H9 (cell line): Measurements from ENCODE around the gene RRP9. TPM values are rescaled to one million over a fixed set of nuclear protein-coding genes. Genes with fewer than 3 reads are reported as not detected.

ENCODE experiments used
- DNase-seq: peaks from one replicate; pipeline ENCODE4 v3.0.0-alpha.2; 2017
- H2AFZ ChIP-seq: one replicate; pipeline ENCODE4 v1.6.1; 2013; ENCODE audit warnings: mild to moderate bottlenecking, low read length, control low read depth, moderate library complexity
- H2AK5ac ChIP-seq: 2 replicates; pipeline ENCODE4 v1.6.1; 2013; ENCODE audit warnings: low read length, control low read depth, mixed read lengths; ENCODE audit not compliant: insufficient read length
- H2BK120ac ChIP-seq: one replicate; pipeline ENCODE4 v1.6.1; 2013; ENCODE audit warnings: low read depth, mild to moderate bottlenecking, low read length, control low read depth, inconsistent platforms; ENCODE audit not compliant: poor library complexity, severe bottlenecking
- H2BK12ac ChIP-seq: 2 replicates; pipeline ENCODE4 v1.6.1; 2013; ENCODE audit warnings: low read length, control low read depth, mixed read lengths, low read depth; ENCODE audit not compliant: insufficient read length
- H2BK15ac ChIP-seq: 2 replicates; pipeline ENCODE4 v1.6.1; 2013; ENCODE audit warnings: low read depth, low read length, control low read depth
- H2BK20ac ChIP-seq: one replicate; pipeline ENCODE4 v1.6.1; 2013; ENCODE audit warnings: low read depth, mild to moderate bottlenecking, low read length, control low read depth, inconsistent platforms; ENCODE audit not compliant: poor library complexity, severe bottlenecking
- H2BK5ac ChIP-seq: 2 replicates; pipeline ENCODE4 v1.6.1; 2013; ENCODE audit warnings: low read length, control low read depth, mixed read lengths; ENCODE audit not compliant: insufficient read length
- H3K14ac ChIP-seq: 2 replicates; pipeline ENCODE4 v1.6.1; 2013; ENCODE audit warnings: low read length, control low read depth; ENCODE audit not compliant: insufficient read depth
- H3K18ac ChIP-seq: 2 replicates; pipeline ENCODE4 v1.6.1; 2013; ENCODE audit warnings: low read depth, mild to moderate bottlenecking, mixed read lengths, low read length, control low read depth; ENCODE audit not compliant: insufficient read length
- H3K23ac ChIP-seq: 2 replicates; pipeline ENCODE4 v1.6.1; 2013; ENCODE audit warnings: low read length, control low read depth, mixed read lengths, low read depth; ENCODE audit not compliant: insufficient read length
- H3K23me2 ChIP-seq: 2 replicates; pipeline ENCODE4 v1.6.1; 2013; ENCODE audit warnings: low read depth, mild to moderate bottlenecking, mixed read lengths, low read length, control low read depth; ENCODE audit not compliant: insufficient read length, poor library complexity, severe bottlenecking
- H3K27ac ChIP-seq: 2 replicates; pipeline ENCODE4 v1.5.1; 2013; ENCODE audit warnings: low read length, control low read depth, mixed read lengths, low read depth; ENCODE audit not compliant: insufficient read length
- H3K27me3 ChIP-seq: 2 replicates; pipeline ENCODE4 v1.6.1; 2013; ENCODE audit warnings: low read length, control low read depth, inconsistent platforms; ENCODE audit not compliant: insufficient read depth
- H3K4ac ChIP-seq: 2 replicates; pipeline ENCODE4 v1.6.1; 2013; ENCODE audit warnings: low read depth, mild to moderate bottlenecking, control low read depth, inconsistent platforms, low read length, moderate library complexity
- H3K4me1 ChIP-seq: 2 replicates; pipeline ENCODE4 v1.6.1; 2013; ENCODE audit warnings: low read length, control low read depth, inconsistent platforms; ENCODE audit not compliant: insufficient read depth
- H3K4me2 ChIP-seq: 2 replicates; pipeline ENCODE4 v1.6.1; 2013; ENCODE audit warnings: low read length, control low read depth, mixed read lengths; ENCODE audit not compliant: insufficient read length, insufficient read depth
- H3K56ac ChIP-seq: 2 replicates; pipeline ENCODE4 v1.6.1; 2013; ENCODE audit warnings: low read depth, mild to moderate bottlenecking, mixed read lengths, low read length, control low read depth; ENCODE audit not compliant: insufficient read length
- H3K79me1 ChIP-seq: 2 replicates; pipeline ENCODE4 v1.6.1; 2013; ENCODE audit warnings: low read depth, mild to moderate bottlenecking, moderate library complexity, low read length, control low read depth, inconsistent platforms; ENCODE audit not compliant: insufficient read depth, poor library complexity, severe bottlenecking
- H3K79me2 ChIP-seq: 2 replicates; pipeline ENCODE4 v1.6.1; 2013; ENCODE audit warnings: low read length, control low read depth, inconsistent platforms; ENCODE audit not compliant: insufficient read depth
- H3K9ac ChIP-seq: 2 replicates; pipeline ENCODE4 v1.6.1; 2013; ENCODE audit warnings: low read length, control low read depth, mixed read lengths; ENCODE audit not compliant: insufficient read length; ENCODE audit errors: extremely low read depth
- H3K9me3 ChIP-seq: one replicate; pipeline ENCODE4 v1.6.1; 2013; ENCODE audit warnings: low read depth, low read length, inconsistent platforms; ENCODE audit not compliant: control insufficient read depth
- H3T11ph ChIP-seq: one replicate; pipeline ENCODE4 v1.6.1; 2013; ENCODE audit warnings: mild to moderate bottlenecking, low read length, control low read depth, inconsistent platforms
- H4K20me1 ChIP-seq: one replicate; pipeline ENCODE4 v1.6.1; 2013; ENCODE audit not compliant: control insufficient read depth, insufficient read length, insufficient read depth
- H4K5ac ChIP-seq: 2 replicates; pipeline ENCODE4 v1.6.1; 2013; ENCODE audit warnings: low read depth, mild to moderate bottlenecking, mixed read lengths, low read length, control low read depth; ENCODE audit not compliant: insufficient read length
- H4K8ac ChIP-seq: replicated peaks from 2 replicates; pipeline ENCODE4 v1.6.1; 2013; ENCODE audit warnings: low read length, control low read depth, mixed read lengths, low read depth; ENCODE audit not compliant: insufficient read length
- H4K91ac ChIP-seq: 2 replicates; pipeline ENCODE4 v1.6.1; 2013; ENCODE audit warnings: low read depth, mild to moderate bottlenecking, moderate library complexity, mixed read lengths, low read length, control low read depth; ENCODE audit not compliant: insufficient read length
- H3K27ac Mint-ChIP-seq, 3 experiments: 2 replicates in 2 of 3; 3 replicates in 1 of 3; pipeline ENCODE4 v1.8.0; 2020 to 2021; ENCODE audit warnings: mixed read lengths in 3 of 3, mild to moderate bottlenecking in 1 of 3, moderate library complexity in 1 of 3
- H3K27me3 Mint-ChIP-seq: 2 replicates; pipeline ENCODE4 v1.8.0; 2021; ENCODE audit warnings: low read depth, mild to moderate bottlenecking, moderate library complexity, mixed read lengths
- H3K36me3 Mint-ChIP-seq, 3 experiments: 2 replicates in 2 of 3; 3 replicates in 1 of 3; pipeline ENCODE4 v1.8.0; 2020 to 2021; ENCODE audit warnings: low read depth in 3 of 3, mixed read lengths in 3 of 3; ENCODE audit not compliant: insufficient read depth in 1 of 3
- H3K4me1 Mint-ChIP-seq, 2 experiments: 2 replicates each; pipeline ENCODE4 v1.8.0; 2020; ENCODE audit warnings: mixed read lengths in 2 of 2
- H3K4me3 Mint-ChIP-seq, 2 experiments: 2 replicates in 1 of 2; 3 replicates in 1 of 2; pipeline ENCODE4 v1.8.0; 2020 to 2021; ENCODE audit warnings: mild to moderate bottlenecking in 2 of 2, mixed read lengths in 2 of 2, moderate library complexity in 1 of 2
- H3K9me3 Mint-ChIP-seq, 2 experiments: 2 replicates in 1 of 2; 3 replicates in 1 of 2; pipeline ENCODE4 v1.8.0; 2020; ENCODE audit warnings: mild to moderate bottlenecking in 2 of 2, mixed read lengths in 2 of 2, moderate library complexity in 1 of 2
- CTCF ChIP-seq: fragments of 200-600 bp; sonication (generic); conservative IDR thresholded peaks from 3 replicates; pipeline ENCODE4 v1.8.0; 2021; ENCODE audit warnings: antibody characterized with exemption, mild to moderate bottlenecking
- WGBS: extraction: QIAGEN DNeasy Blood & Tissue Kit; methylation state at CpG from one replicate; pipeline ENCODE4 v1.1.7; 2013; ENCODE audit warnings: missing lambda C conversion rate, low lambda C conversion rate, mixed read lengths; ENCODE audit not compliant: insufficient read length; ENCODE audit errors: extremely low coverage; 5-methylcytosine and 5-hydroxymethylcytosine counted together
- total RNA-seq: library from RNA; stranded (reverse); gene quantifications from 2 replicates; pipeline ENCODE4 v1.2.1, GENCODE V29; 2021

The RRP9 gene
- total RNA-seq, 1 experiment from 2014 or later = 64.0 TPM

- Histone ChIP-seq H3K23me2 (no peaks in the 10 kb centered on the region), H4K91ac (no peak overlapping the region), H3K23ac (no peak overlapping the region), H3K4ac (no peak overlapping the region), H3K4me2 (no peak overlapping the region), H3K27me3 (peaks cover 21% of the 10 kb centered on the region), H3K79me1 (no peaks in the 10 kb centered on the region), H2AFZ (no peak overlapping the region), H4K5ac (no peak overlapping the region), H2BK5ac (no peak overlapping the region), H3K79me2 (no peaks in the 10 kb centered on the region), H4K8ac (no peak overlapping the region), H2BK12ac (no peak overlapping the region), H2BK20ac (no peak overlapping the region), H2BK120ac (no peak overlapping the region), H3K9ac (no peak overlapping the region), H3T11ph (no peak overlapping the region), H3K4me1 (no peaks in the 10 kb centered on the region), H3K9me3 (no peaks in the 10 kb centered on the region), H4K20me1 (no peaks in the 10 kb centered on the region), H2AK5ac (no peak overlapping the region), H3K18ac (no peak overlapping the region), H3K14ac (no peak overlapping the region), H3K56ac (no peak overlapping the region), H3K27ac (no peak overlapping the region), H2BK15ac (no peak overlapping the region)
- Mint-ChIP-seq H3K9me3 (no peaks in the 10 kb centered on the region), H3K27ac (no peak overlapping the region), H3K4me3 (no peak overlapping the region), H3K4me1 (peaks cover 0 to 5% of the 10 kb centered on the region in 2 experiments; a peak in 3 of 4 replicates), H3K27me3 (peaks cover 89% of the 10 kb centered on the region), H3K36me3 (no peaks in the 10 kb centered on the region)
- TF ChIP-seq CTCF = no peak
- WGBS = no CpG with 5 or more reads among the region's 3 CpGs
- no peak for DNase-seq
These were observed 11.7 kb upstream of the RRP9 start for GRCh38 chr3:51953445-51953844.
